Hepatocyte (in vitro differentiated cells): ENCODE results near the gene SLC30A4. TPM values are rescaled to one million over a fixed set of nuclear protein-coding genes. Genes with fewer than 3 reads are reported as not detected.

Source experiments
- DNase-seq: peaks from one replicate; pipeline ENCODE4 v3.0.0-alpha.2; 2016; ENCODE audit warnings: low spot score
- H2AFZ ChIP-seq: fragments of 200-600 bp; sonication (generic); 2 replicates; pipeline ENCODE4 v1.6.0; 2016; ENCODE audit warnings: antibody characterized with exemption, mild to moderate bottlenecking
- H3K27ac ChIP-seq: fragments of 200-600 bp; sonication (generic); 2 replicates; pipeline ENCODE4 v1.5.1; 2016; ENCODE audit warnings: mild to moderate bottlenecking
- H3K27me3 ChIP-seq: fragments of 200-600 bp; sonication (generic); 2 replicates; pipeline ENCODE4 v1.6.1; 2016
- H3K36me3 ChIP-seq: fragments of 200-600 bp; sonication (generic); replicated peaks from 2 replicates; pipeline ENCODE4 v1.5.1; 2016; ENCODE audit warnings: low read depth; ENCODE audit not compliant: insufficient read depth
- H3K4me1 ChIP-seq: fragments of 200-600 bp; sonication (generic); 2 replicates; pipeline ENCODE4 v1.5.1; 2016; ENCODE audit warnings: mild to moderate bottlenecking, moderate library complexity; ENCODE audit not compliant: insufficient read depth
- H3K4me2 ChIP-seq: fragments of 200-600 bp; sonication (generic); 2 replicates; pipeline ENCODE4 v1.6.0; 2016
- H3K4me3 ChIP-seq: fragments of 200-600 bp; sonication (generic); 2 replicates; pipeline ENCODE4 v1.5.1; 2016; ENCODE audit warnings: mild to moderate bottlenecking
- H3K79me2 ChIP-seq: fragments of 200-600 bp; sonication (generic); 2 replicates; pipeline ENCODE4 v1.6.0; 2017; ENCODE audit warnings: mild to moderate bottlenecking
- H3K9me2 ChIP-seq: fragments of 200-600 bp; sonication (generic); replicated peaks from 2 replicates; pipeline ENCODE4 v1.6.0; 2017; ENCODE audit warnings: mild to moderate bottlenecking; ENCODE audit not compliant: insufficient read depth
- H3K9me3 ChIP-seq: fragments of 200-600 bp; sonication (generic); 2 replicates; pipeline ENCODE4 v1.5.1; 2016; ENCODE audit warnings: low read depth, mild to moderate bottlenecking
- H4K20me1 ChIP-seq: fragments of 200-600 bp; sonication (generic); 2 replicates; pipeline ENCODE4 v1.6.0; 2016; ENCODE audit warnings: mild to moderate bottlenecking; ENCODE audit not compliant: insufficient read depth, poor library complexity, severe bottlenecking
- CTCF ChIP-seq: fragments of 200-600 bp; sonication (generic); IDR thresholded peaks from 2 replicates; pipeline ENCODE4 v1.5.1; 2016; ENCODE audit warnings: antibody characterized with exemption, mild to moderate bottlenecking; ENCODE audit not compliant: poor library complexity
- EZH2 ChIP-seq: fragments of 200-600 bp; sonication (generic); IDR thresholded peaks from 2 replicates; pipeline ENCODE4 v1.6.1; 2016; ENCODE audit warnings: antibody characterized with exemption, mild to moderate bottlenecking, borderline replicate concordance
- EZH2phosphoT487 ChIP-seq: fragments of 200-600 bp; sonication (generic); IDR thresholded peaks from one replicate; pipeline ENCODE4 v1.6.1; 2018; ENCODE audit warnings: antibody characterized with exemption, mild to moderate bottlenecking, low read depth, moderate library complexity; ENCODE audit not compliant: unreplicated experiment, severe bottlenecking
- WGBS: methylation state at CpG from one replicate; pipeline ENCODE4 v1.1.6; 2016; ENCODE audit warnings: low lambda C conversion rate; ENCODE audit errors: missing lambda C conversion rate; 5-methylcytosine and 5-hydroxymethylcytosine counted together
- polyA plus RNA-seq: library from polyadenylated mRNA; unstranded; fragments of >200 nt; fragmentation: Nextera tagmentation; extraction: Ambion mirVana; gene quantifications from 2 replicates; pipeline ENCODE4 v1.2.1, GENCODE V29; 2016
- total RNA-seq: library from RNA; depleted of rRNA; stranded (reverse); fragments of >200 nt; gene quantifications from 2 replicates; pipeline ENCODE4 v1.2.3, GENCODE V29; 2014

SLC30A4 gene
- total and polyA plus RNA-seq, 2 experiments from 2014 or later: 2.9 to 4.1 TPM

- Histone ChIP-seq H3K9me3 (no peaks in the 10 kb centered on the region), H3K36me3 (no peaks in the 10 kb centered on the region), H4K20me1 (no peaks in the 10 kb centered on the region), H3K4me3 (no peak overlapping the region), H3K4me2 (no peak overlapping the region), H2AFZ (no peak overlapping the region), H3K4me1 (no peaks in the 10 kb centered on the region), H3K27ac (no peak overlapping the region), H3K79me2 (no peaks in the 10 kb centered on the region), H3K27me3 (no peaks in the 10 kb centered on the region), H3K9me2 (no peaks in the 10 kb centered on the region)
- DNase-seq: no peak
- 88% methylated on average over 7 of the region's 7 CpGs for WGBS
- TF ChIP-seq EZH2: no peak
- TF ChIP-seq CTCF: no peak
- no peak for TF ChIP-seq EZH2phosphoT487
Observed at GRCh38 chr15:45546789-45547188, 24.2 kb upstream of the SLC30A4 start.

GRCh38 chr15:45544266-45545023, 21.9 kb upstream of the SLC30A4 start:
- Histone ChIP-seq H3K9me3 (no peaks in the 10 kb centered on the region), H3K4me2 (no peak overlapping the region), H4K20me1 (no peaks in the 10 kb centered on the region), H3K27me3 (no peaks in the 10 kb centered on the region), H3K79me2 (no peaks in the 10 kb centered on the region), H3K36me3 (no peaks in the 10 kb centered on the region), H3K9me2 (no peaks in the 10 kb centered on the region), H2AFZ (no peak overlapping the region), H3K4me1 (no peaks in the 10 kb centered on the region), H3K4me3 (no peak overlapping the region), H3K27ac (no peak overlapping the region)
- TF ChIP-seq EZH2phosphoT487 (no peak), CTCF (no peak), EZH2 (no peak)
- WGBS: 92% methylated on average over 4 of the region's 4 CpGs
- DNase-seq: no peak

GRCh38 chr15:45543051-45543450, 20.5 kb upstream of the SLC30A4 start:
- no peak for DNase-seq
- Histone ChIP-seq H3K9me3 (no peaks in the 10 kb centered on the region), H2AFZ (no peak overlapping the region), H3K79me2 (no peaks in the 10 kb centered on the region), H4K20me1 (no peaks in the 10 kb centered on the region), H3K27ac (no peak overlapping the region), H3K4me3 (no peak overlapping the region), H3K4me2 (no peak overlapping the region), H3K27me3 (no peaks in the 10 kb centered on the region), H3K9me2 (no peaks in the 10 kb centered on the region), H3K4me1 (no peaks in the 10 kb centered on the region), H3K36me3 (no peaks in the 10 kb centered on the region)
- 88% methylated on average over 3 of the region's 3 CpGs for WGBS
- TF ChIP-seq EZH2 (no peak), EZH2phosphoT487 (no peak), CTCF (no peak)
